HG02610 (cell line): ENCODE measurements around the gene UHRF1.
"Not testable (repeated sequence)": the region's sequence is repeated elsewhere in the genome, so short reads cannot be mapped to it uniquely, and the experiment has no call there.

Source experiments
- ATAC-seq: cut with Tn5 transposase; IDR thresholded peaks from one replicate; pipeline ENCODE4 v1.9.1; 2021; ENCODE audit warnings: mild to moderate bottlenecking, moderate library complexity; ENCODE audit not compliant: unreplicated experiment

Gene UHRF1

DNA sequence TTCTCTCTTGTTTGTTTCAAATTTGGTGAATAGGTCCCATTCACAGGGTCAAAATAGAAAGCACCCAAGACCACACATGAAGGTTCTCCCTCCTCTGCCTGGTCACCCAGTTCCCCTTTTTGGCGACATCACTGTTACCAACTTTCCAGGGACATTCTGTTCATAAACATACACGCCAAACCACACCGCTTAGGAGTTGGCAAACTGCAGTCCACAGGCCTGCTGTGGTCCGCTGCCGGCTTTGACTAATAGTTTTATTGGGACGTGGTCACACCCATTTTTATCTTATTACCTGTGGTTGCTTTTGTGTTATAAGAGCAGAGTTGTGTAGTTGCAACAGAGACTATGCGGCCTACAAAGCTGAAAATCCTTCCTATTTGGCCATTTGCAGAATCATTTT is 24.2 kb downstream of the UHRF1 start:
- ATAC-seq, result no peak

DNA sequence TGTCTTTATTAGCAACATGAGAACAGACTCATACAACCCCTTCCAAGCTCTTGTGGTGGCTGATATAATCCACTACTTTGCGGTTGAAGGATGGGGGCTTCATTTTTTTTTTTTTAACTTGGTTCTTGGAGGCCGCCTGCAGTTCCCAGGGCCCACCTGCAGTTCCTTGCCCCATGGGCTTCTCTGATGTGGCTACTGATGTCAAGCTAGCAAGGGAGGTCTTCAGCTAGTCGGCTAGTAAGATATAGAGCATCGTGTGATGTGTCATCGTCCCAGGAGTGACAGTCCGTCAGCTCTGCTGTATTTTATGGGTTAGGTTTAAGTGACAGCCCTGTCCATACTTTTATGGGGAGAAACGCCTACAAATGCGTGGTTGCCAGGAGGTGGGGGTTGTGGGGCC is 26.1 kb downstream of the UHRF1 start:
- no peak for ATAC-seq

DNA sequence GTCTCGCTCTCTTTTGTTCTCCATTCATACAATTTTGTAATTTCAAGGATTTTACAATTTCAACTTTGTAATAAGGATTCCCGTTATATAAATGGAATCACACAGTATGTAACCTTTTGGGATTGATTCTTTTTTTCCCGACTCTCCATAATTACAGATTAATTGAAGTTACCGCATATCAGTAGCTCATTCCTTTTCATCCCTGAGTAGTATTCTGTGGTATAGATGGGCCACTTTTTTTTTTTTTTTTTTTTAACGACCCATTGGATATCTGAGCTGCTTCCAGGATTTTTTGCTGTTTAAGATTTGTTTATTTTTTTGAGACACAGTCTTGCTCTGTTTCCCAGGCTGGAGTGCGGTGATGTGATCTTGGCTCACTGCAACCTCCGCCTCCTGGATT is 27.8 kb downstream of the UHRF1 start:
- no peak for ATAC-seq

DNA sequence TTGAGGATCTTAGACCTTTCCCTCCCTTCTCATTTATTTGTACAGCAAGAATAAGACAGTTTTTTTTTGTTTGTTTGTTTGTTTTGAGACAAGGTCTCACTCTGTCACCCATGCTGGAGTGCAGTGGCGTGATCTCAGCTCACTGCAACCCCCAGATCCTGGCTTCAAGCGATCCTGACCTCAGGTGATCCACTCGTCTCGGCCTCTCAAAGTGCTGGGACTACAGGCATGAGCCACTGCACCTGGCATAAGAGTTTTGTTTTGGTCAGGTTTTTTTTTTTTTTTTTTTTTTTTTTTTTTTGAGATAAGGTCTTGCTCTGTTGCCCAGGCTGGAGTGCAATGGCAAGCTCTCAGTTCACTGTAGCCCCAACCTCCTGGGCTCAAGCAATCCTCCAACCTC is 29.2 kb downstream of the UHRF1 start:
- ATAC-seq, result not testable (repeated sequence)

DNA sequence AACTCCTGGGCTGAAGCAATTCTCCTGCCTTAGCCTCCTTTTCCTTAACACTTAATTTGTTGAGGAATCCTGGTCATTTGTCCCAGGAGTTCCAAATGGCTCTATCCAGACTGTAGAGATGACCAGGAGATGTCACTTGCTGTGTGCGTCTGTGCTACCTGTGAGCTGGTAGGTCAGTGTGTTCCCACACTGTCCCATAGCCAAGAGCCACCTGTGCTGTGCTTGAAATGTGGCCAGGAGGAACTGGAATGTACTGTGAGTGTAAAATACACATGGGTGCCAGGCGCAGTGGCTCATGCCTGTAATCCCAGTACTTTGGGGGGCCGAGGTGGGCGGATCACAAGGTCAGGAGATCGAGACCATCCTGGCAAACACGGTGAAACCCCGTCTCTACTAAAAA is 30.2 kb downstream of the UHRF1 start:
- ATAC-seq, result no peak

DNA sequence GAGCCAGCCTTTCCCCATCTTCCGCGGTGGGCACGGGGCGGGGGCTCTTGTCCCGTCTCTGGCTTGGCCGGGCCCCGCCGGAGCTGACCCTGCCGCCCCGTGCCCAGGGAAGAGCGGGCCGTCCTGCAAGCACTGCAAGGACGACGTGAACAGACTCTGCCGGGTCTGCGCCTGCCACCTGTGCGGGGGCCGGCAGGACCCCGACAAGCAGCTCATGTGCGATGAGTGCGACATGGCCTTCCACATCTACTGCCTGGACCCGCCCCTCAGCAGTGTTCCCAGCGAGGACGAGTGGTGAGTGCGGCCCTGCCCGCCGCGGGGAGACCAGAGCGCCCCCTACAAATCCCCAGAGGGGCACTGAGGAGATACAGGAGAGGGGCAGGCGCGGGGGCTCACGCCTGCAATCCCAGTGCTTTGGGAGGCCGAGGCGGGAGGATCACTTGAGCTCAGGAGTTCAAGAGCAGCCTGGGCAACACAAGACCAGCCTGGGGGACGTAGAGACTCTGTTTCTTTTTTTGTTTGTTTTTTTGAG is 32.4 kb downstream of the UHRF1 start:
- not testable (repeated sequence) for ATAC-seq

DNA sequence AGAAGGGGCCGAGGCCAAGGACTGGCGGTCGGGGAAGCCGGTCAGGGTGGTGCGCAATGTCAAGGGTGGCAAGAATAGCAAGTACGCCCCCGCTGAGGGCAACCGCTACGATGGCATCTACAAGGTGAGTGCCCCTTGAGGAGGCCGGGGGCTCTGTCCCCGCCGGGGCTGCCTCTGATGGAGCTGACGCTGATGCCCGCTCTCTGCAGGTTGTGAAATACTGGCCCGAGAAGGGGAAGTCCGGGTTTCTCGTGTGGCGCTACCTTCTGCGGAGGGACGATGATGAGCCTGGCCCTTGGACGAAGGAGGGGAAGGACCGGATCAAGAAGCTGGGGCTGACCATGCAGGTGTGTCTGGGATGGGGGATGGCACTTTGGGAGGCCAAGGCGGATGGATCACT is 41.3 kb downstream of the UHRF1 start:
- ATAC-seq, result not testable (repeated sequence)

DNA sequence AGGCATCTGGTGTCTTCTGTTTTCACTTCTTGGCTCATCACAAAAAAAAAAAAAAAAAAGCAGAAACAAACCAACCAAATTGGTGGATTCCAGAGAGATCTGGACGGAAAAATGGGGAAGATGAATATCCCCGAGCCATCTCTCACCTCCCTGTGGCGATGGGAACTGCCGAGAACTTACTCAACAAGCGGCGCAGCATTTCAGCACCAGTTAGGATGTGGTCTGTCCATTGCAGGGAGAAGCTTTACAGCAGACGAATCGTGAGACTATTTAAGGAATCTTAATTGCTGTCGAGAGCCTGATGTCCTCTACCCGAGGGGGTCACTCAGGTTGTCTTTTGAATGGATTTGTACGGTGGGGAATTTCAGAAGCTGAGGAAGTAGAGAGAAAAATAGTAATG is 42.4 kb downstream of the UHRF1 start:
- no peak for ATAC-seq

DNA sequence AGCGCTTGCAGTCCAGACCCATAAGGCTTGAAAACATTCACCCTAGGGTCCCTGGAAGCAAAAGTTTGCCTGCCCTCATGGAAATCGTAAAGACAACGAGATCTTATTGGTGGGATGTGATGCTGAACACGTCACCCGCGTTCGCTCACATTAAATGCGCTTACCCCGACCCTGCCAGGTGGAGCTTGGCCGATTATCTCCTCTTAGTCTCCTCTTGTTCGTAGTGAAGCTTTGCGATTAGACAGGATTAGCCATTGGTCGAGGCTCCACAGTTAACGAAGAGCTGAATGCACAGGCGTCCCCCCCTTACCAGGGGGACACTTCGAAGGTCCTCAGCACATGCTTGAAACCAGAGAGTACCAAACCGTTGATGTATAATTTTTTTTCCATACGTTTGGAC is 43.6 kb downstream of the UHRF1 start:
- ATAC-seq, result no peak

DNA sequence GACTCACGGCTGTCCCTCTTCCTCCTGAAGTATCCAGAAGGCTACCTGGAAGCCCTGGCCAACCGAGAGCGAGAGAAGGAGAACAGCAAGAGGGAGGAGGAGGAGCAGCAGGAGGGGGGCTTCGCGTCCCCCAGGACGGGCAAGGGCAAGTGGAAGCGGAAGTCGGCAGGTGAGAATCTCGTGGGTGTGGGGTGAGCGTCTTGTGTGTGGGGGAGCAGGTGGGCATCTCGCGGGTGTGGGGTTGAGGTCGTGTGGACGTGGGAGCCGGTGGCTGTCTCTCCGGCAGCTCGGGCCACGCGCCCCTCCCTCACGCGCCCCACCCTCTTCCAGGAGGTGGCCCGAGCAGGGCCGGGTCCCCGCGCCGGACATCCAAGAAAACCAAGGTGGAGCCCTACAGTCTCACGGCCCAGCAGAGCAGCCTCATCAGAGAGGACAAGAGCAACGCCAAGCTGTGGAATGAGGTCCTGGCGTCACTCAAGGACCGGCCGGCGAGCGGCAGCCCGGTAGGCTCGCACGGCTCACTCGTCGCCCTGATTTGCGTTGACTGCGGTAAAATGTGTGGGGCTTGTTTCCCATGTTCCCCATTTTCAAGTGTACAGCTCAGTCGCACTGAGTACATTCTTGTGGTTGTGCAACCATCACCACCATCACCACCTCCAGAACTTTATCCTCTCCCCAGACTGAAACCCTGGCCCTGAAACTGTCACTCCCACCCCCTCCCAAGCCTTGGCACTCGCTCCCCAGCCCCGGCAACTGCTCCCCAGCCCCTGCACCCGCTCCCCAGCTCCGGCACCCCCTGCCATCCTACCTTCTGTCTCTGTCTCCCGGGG is 45.2 kb downstream of the UHRF1 start:
- ATAC-seq, result not testable (repeated sequence)

DNA sequence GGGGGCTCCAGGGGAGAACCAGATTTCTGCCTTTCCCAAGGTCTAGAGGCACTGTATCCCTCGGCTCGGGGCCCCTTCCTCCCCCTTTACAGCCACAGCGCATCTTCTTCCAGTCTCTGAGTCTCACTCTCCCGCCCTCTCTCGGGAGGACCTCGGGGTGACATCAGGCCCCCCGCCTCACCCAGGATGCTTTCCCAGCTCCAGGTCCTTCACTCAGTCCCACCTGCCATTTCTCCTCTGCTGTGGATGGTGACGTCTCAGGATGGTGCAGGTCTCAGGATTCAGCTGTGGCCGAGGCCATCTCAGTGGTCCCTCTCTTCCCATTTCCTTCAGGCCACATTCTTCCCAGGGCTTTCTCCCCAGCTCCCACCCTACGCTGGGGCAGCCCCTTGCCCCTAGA is 46.0 kb downstream of the UHRF1 start:
- ATAC-seq, result no peak

DNA sequence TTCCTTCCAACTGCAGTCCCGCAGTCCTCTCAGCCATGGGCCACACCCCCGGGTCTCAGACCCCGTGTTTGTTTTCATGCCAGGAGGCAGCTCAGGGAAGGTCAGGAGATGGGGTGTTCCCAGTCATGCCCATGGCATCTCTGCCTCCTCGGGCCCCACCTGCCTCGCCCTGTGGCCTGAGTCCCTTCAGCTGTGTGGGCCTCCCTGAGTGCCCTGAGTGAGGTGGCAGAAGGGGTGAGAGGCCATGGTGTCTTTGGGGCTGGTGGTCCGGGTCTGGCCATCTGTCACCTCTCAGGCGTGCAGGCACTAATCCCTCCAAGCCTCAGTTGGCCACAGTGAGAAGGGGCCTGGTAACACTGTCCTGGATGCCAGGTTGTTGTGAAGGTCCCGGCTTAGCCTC is 48.7 kb downstream of the UHRF1 start:
- ATAC-seq, result no peak

DNA sequence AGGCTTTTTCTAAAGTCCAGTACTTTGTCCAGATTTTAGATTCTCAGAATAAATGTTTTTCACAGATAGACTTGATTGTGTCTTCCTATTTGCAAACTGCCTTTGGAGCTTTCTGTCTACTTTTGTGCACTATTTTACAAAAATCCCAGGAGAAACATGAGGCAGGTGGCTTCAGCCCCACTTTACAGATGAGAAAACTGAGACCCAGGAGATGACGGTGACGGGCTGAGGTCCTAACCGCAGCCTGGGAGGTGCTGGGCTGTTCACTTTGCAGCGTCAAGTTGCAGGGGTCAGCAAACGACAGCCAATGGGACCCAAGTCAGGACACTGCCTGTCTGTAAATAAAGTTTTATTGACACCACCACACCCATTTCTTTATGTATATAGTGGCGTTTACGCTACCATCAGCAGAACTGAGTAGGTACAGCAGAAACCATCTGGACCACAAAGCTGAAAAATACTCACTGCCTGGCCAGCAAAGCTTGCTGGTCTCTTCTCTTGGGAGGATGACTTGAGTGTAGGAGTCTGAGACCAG is 52.9 kb downstream of the UHRF1 start:
- no peak for ATAC-seq

DNA sequence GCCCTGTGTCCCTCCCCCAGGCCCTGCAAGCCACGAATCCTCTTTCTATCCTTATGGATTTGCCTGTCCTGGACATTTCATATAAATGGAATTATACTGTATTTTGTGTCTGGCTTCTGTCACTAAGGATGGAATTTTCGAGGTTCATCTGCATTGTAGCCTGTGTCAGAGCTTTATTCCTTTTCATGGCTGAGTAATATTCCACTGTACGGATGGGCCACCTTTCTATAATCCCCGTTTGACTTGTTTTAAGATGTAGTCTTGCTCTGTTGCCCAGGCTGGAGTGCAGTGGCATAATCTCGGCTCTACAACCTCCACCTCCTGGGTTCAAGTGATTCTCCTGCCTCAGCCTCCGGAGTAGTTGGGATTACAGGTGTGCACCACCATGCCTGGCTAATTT is 55.8 kb downstream of the UHRF1 start:
- ATAC-seq, result no peak

DNA sequence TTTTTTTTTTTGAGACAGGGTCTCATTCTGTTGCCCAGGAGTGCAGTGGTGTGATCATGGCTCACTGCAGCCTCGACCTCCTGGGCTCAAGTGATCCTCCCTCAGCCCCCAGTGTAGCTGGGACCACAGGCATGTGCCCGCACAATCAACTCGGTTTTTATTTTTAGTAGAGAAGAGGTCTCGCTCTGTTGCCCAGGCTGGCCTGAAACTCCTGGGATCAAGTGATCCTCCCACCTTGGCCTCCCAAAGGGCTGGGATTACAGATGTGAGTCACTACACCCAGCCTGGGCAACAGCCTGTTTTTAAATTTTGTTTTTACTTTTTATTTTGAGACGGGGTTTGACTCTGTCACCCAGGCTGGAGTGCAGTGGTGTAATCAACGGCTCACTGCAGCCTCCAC is 57.3 kb downstream of the UHRF1 start:
- no peak for ATAC-seq

DNA sequence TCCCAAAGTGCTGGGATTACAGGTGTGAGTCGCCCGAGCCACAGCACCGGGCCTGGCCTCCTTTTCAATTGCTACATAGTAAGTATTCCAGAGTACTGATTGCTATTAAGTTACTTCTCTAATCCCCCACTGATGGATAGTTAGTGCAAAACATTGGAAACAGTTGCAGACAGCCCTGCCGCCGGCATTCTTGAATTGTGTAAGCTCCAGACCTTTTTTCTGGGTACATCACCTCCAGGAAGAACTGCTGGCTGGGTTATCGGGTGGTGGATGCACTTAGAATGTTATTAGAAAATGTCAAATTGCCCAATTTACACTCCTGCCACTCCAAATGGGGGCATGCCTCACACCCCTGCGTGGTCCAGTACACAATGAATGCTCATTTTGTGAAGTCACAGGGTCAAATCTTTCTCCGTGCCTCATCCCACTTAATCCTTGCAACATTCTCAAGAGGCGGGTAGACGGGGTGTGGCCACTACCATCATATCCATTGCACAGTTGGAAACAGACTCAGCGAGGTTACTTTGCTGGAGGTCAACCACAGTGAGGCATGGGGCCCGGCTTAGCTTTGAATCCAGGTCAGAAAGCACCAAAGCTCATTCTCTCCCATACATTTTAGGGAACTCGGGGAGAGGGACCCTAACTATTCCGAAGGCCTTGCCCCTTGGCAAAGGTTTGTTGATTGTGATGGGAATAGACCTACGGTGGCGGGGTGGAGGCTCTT is 58.6 kb downstream of the UHRF1 start:
- no peak for ATAC-seq

DNA sequence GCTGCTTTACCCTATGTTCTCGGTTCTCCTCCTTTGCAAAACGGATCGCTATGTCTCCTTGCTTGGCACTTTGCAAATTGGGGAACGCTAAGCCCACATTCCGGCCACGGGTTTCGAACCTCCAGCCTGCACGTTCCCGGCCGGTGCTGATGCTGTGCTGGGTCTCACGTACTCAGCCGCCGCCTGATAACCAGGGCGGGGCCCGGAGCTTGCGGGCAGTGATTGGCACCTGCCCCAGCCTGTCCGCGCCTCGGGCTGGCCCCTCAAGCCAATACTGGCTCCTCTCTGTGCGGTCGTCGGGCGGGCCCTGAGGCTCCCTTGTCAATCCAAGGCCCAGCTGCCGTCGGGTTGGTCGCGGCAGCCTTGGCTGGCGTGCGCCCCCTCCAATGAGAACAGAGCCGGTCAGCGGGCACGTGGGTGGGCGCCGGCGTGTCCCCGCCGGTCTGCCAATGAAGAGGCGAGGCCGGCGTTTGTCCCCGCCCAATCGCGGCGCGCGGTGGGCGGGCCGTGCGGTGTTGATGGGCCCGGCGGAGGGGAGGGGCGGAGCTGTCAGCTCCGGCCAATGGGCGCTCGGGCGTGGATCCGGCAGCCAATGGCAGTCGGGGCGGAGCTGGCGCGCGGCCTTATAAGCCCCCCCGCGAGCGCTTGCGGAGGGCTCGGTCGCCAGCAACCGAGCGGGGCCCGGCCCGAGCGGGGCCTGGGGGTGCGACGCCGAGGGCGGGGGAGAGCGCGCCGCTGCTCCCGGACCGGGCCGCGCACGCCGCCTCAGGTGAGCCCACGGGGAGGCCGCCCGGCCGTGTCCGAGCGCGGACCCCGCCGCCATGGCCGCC is 59.4 kb downstream of the UHRF1 start, which contains the start of gene KDM4B:
Gene KDM4B, plus strand, starts transcription at position 652 of the 830 bp plus-strand sequence. CDS start 63,778 bp downstream, outside the sequence.
- peak; percentile 91 for ATAC-seq

DNA sequence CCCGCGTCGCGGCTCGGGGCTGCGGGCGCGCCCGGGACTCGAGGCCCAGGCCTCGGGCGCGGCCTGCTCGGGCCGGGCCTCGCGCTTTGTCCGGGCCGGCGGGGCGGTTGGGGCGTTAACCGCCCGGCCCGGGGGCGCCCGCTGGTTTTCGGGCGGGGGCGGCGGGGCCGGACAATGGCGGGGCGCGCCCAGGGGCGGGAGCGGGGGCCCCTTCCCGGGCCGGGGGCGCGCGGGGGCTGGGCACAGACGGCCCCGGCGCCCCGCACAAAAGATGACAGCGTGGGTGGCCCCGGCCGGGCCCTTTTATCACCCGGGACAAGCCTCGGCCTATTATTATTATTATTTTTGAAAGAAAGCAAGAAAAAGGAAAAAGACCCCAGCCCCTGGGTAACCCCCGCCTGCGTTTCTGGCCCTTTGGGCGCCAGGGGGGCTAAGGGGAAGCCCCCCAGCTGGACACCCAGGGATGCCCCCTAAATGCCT is 60.0 kb downstream of the UHRF1 start:
- no peak for ATAC-seq

DNA sequence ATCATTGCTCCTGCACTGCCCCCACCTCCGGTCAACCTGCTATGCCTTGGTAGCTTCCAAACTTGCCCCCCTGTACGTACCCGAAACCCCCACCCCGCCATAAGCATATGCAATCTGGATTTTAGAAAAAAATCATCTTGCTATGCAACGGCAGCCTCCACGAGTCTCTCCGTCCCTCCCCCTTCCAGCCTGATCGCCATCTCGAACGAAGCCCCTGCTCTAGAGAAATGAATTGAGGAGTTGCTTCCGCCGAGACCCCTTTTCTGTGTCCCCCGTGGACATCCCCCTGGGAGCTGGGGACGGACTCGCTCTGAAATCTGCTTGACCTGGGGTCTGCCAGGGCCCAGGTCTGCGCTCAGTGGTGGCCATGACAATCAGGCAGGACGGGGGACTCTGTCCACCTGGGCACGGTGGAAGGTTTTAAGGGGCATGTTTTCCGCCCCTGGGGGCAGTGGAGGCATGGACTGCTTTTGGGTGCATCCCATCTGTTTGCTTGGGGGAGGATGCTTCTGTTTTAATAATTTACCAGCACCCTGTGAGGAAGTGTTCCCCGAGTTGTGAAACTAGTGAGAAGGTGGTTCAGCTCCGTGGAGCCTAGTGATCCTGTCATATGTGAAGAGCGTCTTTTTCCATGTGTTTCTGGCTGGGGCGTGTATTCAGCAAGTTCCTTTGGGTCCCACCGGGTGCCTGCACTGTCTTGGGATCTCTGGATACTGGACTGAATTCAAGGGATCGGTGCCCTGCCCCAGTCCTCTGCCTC is 60.7 kb downstream of the UHRF1 start:
- no peak for ATAC-seq
